ENCODE data around the gene HOXB9.

GRCh38 chr17:48599354-48599753, 26.8 kb downstream of the HOXB9 start:
- no peak for TF ChIP-seq BCL11A (IDR thresholded peaks at IDR 0.05; ENCODE audit: low read depth, low read length)
- no peak for TF ChIP-seq SMC3 (IDR thresholded peaks at IDR 0.05; ENCODE audit: borderline replicate concordance, low read length)
